AG04450 (cell line): ENCODE measurements around the gene GPX4. TPM values are rescaled to one million over a fixed set of nuclear protein-coding genes. Genes with fewer than 3 reads are reported as not detected.

ENCODE experiments used
- CTCF ChIA-PET: fragments of 300-600, 350-600 bp; formaldehyde crosslinking; extraction: SDS; loops from one replicate; lab custom pipeline; 2022; ENCODE audit warnings: antibody characterized with exemption, inconsistent platforms; lab: Charles Lee
- POLR2A ChIA-PET: fragments of 350-600 bp; formaldehyde crosslinking; extraction: SDS; loops from one replicate; lab custom pipeline; 2021; ENCODE audit warnings: antibody characterized with exemption, inconsistent platforms; lab: Yijun Ruan, JAX
- DNase-seq: peaks from one replicate; pipeline ENCODE4 v3.0.0-alpha.2; 2011; ENCODE audit warnings: low read depth, low spot score
- H3K27ac ChIP-seq: one replicate; pipeline ENCODE4 v1.5.1; 2012; ENCODE audit warnings: low read depth, low read length, control low read depth
- H3K27me3 ChIP-seq: one replicate; pipeline ENCODE4 v1.6.0; 2012; ENCODE audit warnings: low read length; ENCODE audit not compliant: control insufficient read depth, insufficient read depth
- H3K4me3 ChIP-seq: 2 replicates; pipeline ENCODE4 v1.5.1; 2011; ENCODE audit warnings: mild to moderate bottlenecking, low read depth, low read length, control low read depth
- H3K9me3 ChIP-seq: 2 replicates; pipeline ENCODE4 v1.5.1; 2012; ENCODE audit warnings: low read length; ENCODE audit not compliant: control insufficient read depth, insufficient read depth
- CTCF ChIP-seq: IDR thresholded peaks from 2 replicates; pipeline ENCODE4 v1.5.1; 2011; ENCODE audit warnings: low read depth, low read length, control low read depth, inconsistent platforms
- polyA plus RNA-seq: library from polyadenylated mRNA; depleted of rRNA; stranded (reverse); fragments of >200 nt; gene quantifications from 2 replicates; pipeline ENCODE4 v1.2.3, GENCODE V29; 2011

GPX4 gene
- polyA plus RNA-seq, 1 experiment = 627 TPM

DNA sequence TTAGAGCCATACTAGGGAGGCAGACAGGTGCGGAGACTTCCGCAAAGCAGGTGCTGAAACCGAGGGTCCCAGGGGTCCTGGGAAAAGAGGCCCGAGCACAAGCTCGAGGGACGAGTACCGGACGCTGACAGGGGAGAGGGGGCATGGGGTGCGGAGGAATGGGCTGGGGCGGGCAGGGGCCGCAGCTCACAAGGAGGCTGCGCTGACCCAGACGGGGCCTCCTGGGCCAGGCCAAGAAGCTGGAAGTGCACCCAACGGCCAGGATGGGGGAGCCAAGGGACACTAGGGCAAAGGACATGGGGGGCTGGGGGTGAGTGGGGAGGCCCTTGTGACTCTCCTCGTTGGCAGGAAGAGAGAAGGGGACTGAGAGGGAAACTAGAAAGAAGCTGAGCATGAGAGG is 10.5 kb upstream of the GPX4 start:
- no peak for DNase-seq
- POLR2A ChIA-PET = interaction anchor here (1.1 kb wide), 1 partner anchor 10 kb away, joined by 9 read pairs; the partner anchor contains the start of gene GPX4
- Histone ChIP-seq H3K27me3 (no peaks in the 10 kb centered on the region), H3K27ac (peak overlapping the region; percentile 21), H3K9me3 (no peaks in the 10 kb centered on the region; the same call in 1 of the 2 replicates), H3K4me3 (peak overlapping the region; percentile 85)
- TF ChIP-seq CTCF = no peak
- CTCF ChIA-PET = no interaction called here

DNA sequence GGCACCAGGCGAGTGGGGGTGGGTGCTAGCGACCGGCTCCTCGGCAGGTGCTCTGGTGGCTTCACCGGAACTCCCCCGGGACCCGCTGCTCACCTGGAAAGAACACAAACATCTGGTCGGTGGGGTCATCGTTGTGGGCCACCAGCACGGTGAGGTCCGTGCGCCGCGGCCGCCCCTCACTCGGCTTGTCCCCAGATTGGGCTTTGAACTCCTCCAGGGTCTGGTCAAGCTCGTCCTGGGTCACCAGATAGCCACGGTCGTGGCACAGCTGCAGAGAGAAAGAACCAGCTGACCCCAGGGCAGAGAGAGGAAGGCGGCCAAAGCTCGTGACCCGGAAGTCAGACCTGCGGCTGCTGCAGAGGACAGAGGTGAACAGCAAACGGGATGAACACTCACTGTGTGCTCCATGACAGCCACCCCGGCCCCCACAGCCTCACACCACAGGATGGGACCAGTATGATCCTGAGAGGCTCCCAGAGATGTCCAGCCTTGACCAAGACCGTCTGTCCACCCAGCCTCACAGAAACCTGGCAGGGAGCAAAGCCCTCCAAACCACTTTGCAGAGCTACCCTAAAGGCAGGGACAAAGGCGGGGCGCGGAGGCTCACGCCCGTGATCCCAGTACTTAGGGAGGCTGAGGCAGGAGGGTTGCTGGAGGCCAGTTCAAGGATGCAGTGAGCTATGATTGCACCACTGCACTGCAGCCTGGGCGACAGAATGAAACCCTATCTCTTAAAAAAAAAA is 9.8 kb upstream of the GPX4 start:
- no peak for DNase-seq
- Histone ChIP-seq H3K27ac (peak overlapping the region; percentile 21), H3K27me3 (no peaks in the 10 kb centered on the region), H3K4me3 (peak overlapping the region; percentile 85), H3K9me3 (peaks cover under 1% of the 10 kb centered on the region; the same call in 1 of the 2 replicates)
- TF ChIP-seq CTCF = no peak
- ChIA-PET POLR2A (interaction anchor here (1.1 to 1.3 kb wide), 2 partner anchors 10 to 53 kb away, joined by 4 to 9 read pairs; partner anchors contain the start of gene GPX4), CTCF (no interaction called here)

DNA sequence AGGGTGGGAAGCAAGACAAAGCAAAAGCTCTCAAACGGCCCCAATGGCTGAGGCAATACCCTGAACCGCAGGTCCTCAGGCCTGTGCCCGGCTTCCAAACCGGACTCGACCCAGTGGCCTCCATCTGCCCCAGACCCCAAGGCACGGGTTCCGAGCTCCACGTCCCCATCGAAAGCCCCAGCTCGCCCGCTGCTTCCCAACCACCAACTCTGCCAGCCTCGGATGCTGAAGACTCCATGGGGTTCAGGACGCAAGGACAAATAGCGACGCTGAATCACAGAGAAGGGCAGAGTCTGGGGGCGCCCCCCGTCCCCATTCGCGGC is 9.2 kb upstream of the GPX4 start:
- Histone ChIP-seq H3K4me3 (peak overlapping the region; percentile 85), H3K27ac (peak overlapping the region; percentile 11), H3K9me3 (peaks cover 4% of the 10 kb centered on the region; the same call in 1 of the 2 replicates), H3K27me3 (no peaks in the 10 kb centered on the region)
- no peak for TF ChIP-seq CTCF
- CTCF ChIA-PET = no interaction called here
- POLR2A ChIA-PET = interaction anchor here (0.6 to 1.3 kb wide), 2 partner anchors 8 to 53 kb away, joined by 4 to 8 read pairs; no protein-coding TSS in a partner anchor
- DNase-seq = no peak

GRCh38 chr19:1094978-1095701 is 8.7 kb upstream of the GPX4 start, which contains the start of gene POLR2E:
Gene POLR2E (minus strand): TSS chr19:1095375. CDS start chr19:1095315, 60 bp downstream.
- Histone ChIP-seq H3K4me3 (peak within 1 kb of the TSS; percentile 85), H3K27me3 (no peaks in the 10 kb centered on the region), H3K9me3 (peaks cover 10% of the 10 kb centered on the region), H3K27ac (peak within 1 kb of the TSS; percentile 11)
- DNase-seq = peak; percentile 97
- CTCF ChIA-PET = no interaction called here
- no peak for TF ChIP-seq CTCF
- POLR2A ChIA-PET = interaction anchor here (0.6 to 1.3 kb wide), 2 partner anchors 8 to 54 kb away, joined by 4 to 8 read pairs; no protein-coding TSS in a partner anchor
